H9 (cell line): Measurements from ENCODE around the gene ABHD15. TPM values are rescaled to one million over a fixed set of nuclear protein-coding genes. Genes with fewer than 3 reads are reported as not detected.

ENCODE experiments used
- DNase-seq: peaks from one replicate; pipeline ENCODE4 v3.0.0-alpha.2; 2017
- H2AFZ ChIP-seq: one replicate; pipeline ENCODE4 v1.6.1; 2013; ENCODE audit warnings: mild to moderate bottlenecking, low read length, control low read depth, moderate library complexity
- H2AK5ac ChIP-seq: 2 replicates; pipeline ENCODE4 v1.6.1; 2013; ENCODE audit warnings: low read length, control low read depth, mixed read lengths; ENCODE audit not compliant: insufficient read length
- H2BK120ac ChIP-seq: one replicate; pipeline ENCODE4 v1.6.1; 2013; ENCODE audit warnings: low read depth, mild to moderate bottlenecking, low read length, control low read depth, inconsistent platforms; ENCODE audit not compliant: poor library complexity, severe bottlenecking
- H2BK12ac ChIP-seq: 2 replicates; pipeline ENCODE4 v1.6.1; 2013; ENCODE audit warnings: low read length, control low read depth, mixed read lengths, low read depth; ENCODE audit not compliant: insufficient read length
- H2BK15ac ChIP-seq: 2 replicates; pipeline ENCODE4 v1.6.1; 2013; ENCODE audit warnings: low read depth, low read length, control low read depth
- H2BK20ac ChIP-seq: one replicate; pipeline ENCODE4 v1.6.1; 2013; ENCODE audit warnings: low read depth, mild to moderate bottlenecking, low read length, control low read depth, inconsistent platforms; ENCODE audit not compliant: poor library complexity, severe bottlenecking
- H2BK5ac ChIP-seq: 2 replicates; pipeline ENCODE4 v1.6.1; 2013; ENCODE audit warnings: low read length, control low read depth, mixed read lengths; ENCODE audit not compliant: insufficient read length
- H3K14ac ChIP-seq: 2 replicates; pipeline ENCODE4 v1.6.1; 2013; ENCODE audit warnings: low read length, control low read depth; ENCODE audit not compliant: insufficient read depth
- H3K18ac ChIP-seq: 2 replicates; pipeline ENCODE4 v1.6.1; 2013; ENCODE audit warnings: low read depth, mild to moderate bottlenecking, mixed read lengths, low read length, control low read depth; ENCODE audit not compliant: insufficient read length
- H3K23ac ChIP-seq: 2 replicates; pipeline ENCODE4 v1.6.1; 2013; ENCODE audit warnings: low read length, control low read depth, mixed read lengths, low read depth; ENCODE audit not compliant: insufficient read length
- H3K23me2 ChIP-seq: 2 replicates; pipeline ENCODE4 v1.6.1; 2013; ENCODE audit warnings: low read depth, mild to moderate bottlenecking, mixed read lengths, low read length, control low read depth; ENCODE audit not compliant: insufficient read length, poor library complexity, severe bottlenecking
- H3K27ac ChIP-seq: 2 replicates; pipeline ENCODE4 v1.5.1; 2013; ENCODE audit warnings: low read length, control low read depth, mixed read lengths, low read depth; ENCODE audit not compliant: insufficient read length
- H3K27me3 ChIP-seq: 2 replicates; pipeline ENCODE4 v1.6.1; 2013; ENCODE audit warnings: low read length, control low read depth, inconsistent platforms; ENCODE audit not compliant: insufficient read depth
- H3K4ac ChIP-seq: 2 replicates; pipeline ENCODE4 v1.6.1; 2013; ENCODE audit warnings: low read depth, mild to moderate bottlenecking, control low read depth, inconsistent platforms, low read length, moderate library complexity
- H3K4me1 ChIP-seq: 2 replicates; pipeline ENCODE4 v1.6.1; 2013; ENCODE audit warnings: low read length, control low read depth, inconsistent platforms; ENCODE audit not compliant: insufficient read depth
- H3K4me2 ChIP-seq: 2 replicates; pipeline ENCODE4 v1.6.1; 2013; ENCODE audit warnings: low read length, control low read depth, mixed read lengths; ENCODE audit not compliant: insufficient read length, insufficient read depth
- H3K56ac ChIP-seq: 2 replicates; pipeline ENCODE4 v1.6.1; 2013; ENCODE audit warnings: low read depth, mild to moderate bottlenecking, mixed read lengths, low read length, control low read depth; ENCODE audit not compliant: insufficient read length
- H3K79me1 ChIP-seq: 2 replicates; pipeline ENCODE4 v1.6.1; 2013; ENCODE audit warnings: low read depth, mild to moderate bottlenecking, moderate library complexity, low read length, control low read depth, inconsistent platforms; ENCODE audit not compliant: insufficient read depth, poor library complexity, severe bottlenecking
- H3K79me2 ChIP-seq: 2 replicates; pipeline ENCODE4 v1.6.1; 2013; ENCODE audit warnings: low read length, control low read depth, inconsistent platforms; ENCODE audit not compliant: insufficient read depth
- H3K9ac ChIP-seq: 2 replicates; pipeline ENCODE4 v1.6.1; 2013; ENCODE audit warnings: low read length, control low read depth, mixed read lengths; ENCODE audit not compliant: insufficient read length; ENCODE audit errors: extremely low read depth
- H3K9me3 ChIP-seq: one replicate; pipeline ENCODE4 v1.6.1; 2013; ENCODE audit warnings: low read depth, low read length, inconsistent platforms; ENCODE audit not compliant: control insufficient read depth
- H3T11ph ChIP-seq: one replicate; pipeline ENCODE4 v1.6.1; 2013; ENCODE audit warnings: mild to moderate bottlenecking, low read length, control low read depth, inconsistent platforms
- H4K20me1 ChIP-seq: one replicate; pipeline ENCODE4 v1.6.1; 2013; ENCODE audit not compliant: control insufficient read depth, insufficient read length, insufficient read depth
- H4K5ac ChIP-seq: 2 replicates; pipeline ENCODE4 v1.6.1; 2013; ENCODE audit warnings: low read depth, mild to moderate bottlenecking, mixed read lengths, low read length, control low read depth; ENCODE audit not compliant: insufficient read length
- H4K8ac ChIP-seq: replicated peaks from 2 replicates; pipeline ENCODE4 v1.6.1; 2013; ENCODE audit warnings: low read length, control low read depth, mixed read lengths, low read depth; ENCODE audit not compliant: insufficient read length
- H4K91ac ChIP-seq: 2 replicates; pipeline ENCODE4 v1.6.1; 2013; ENCODE audit warnings: low read depth, mild to moderate bottlenecking, moderate library complexity, mixed read lengths, low read length, control low read depth; ENCODE audit not compliant: insufficient read length
- H3K27ac Mint-ChIP-seq, 3 experiments: 2 replicates in 2 of 3; 3 replicates in 1 of 3; pipeline ENCODE4 v1.8.0; 2020 to 2021; ENCODE audit warnings: mixed read lengths in 3 of 3, mild to moderate bottlenecking in 1 of 3, moderate library complexity in 1 of 3
- H3K27me3 Mint-ChIP-seq: 2 replicates; pipeline ENCODE4 v1.8.0; 2021; ENCODE audit warnings: low read depth, mild to moderate bottlenecking, moderate library complexity, mixed read lengths
- H3K36me3 Mint-ChIP-seq, 3 experiments: 2 replicates in 2 of 3; 3 replicates in 1 of 3; pipeline ENCODE4 v1.8.0; 2020 to 2021; ENCODE audit warnings: low read depth in 3 of 3, mixed read lengths in 3 of 3; ENCODE audit not compliant: insufficient read depth in 1 of 3
- H3K4me1 Mint-ChIP-seq, 2 experiments: 2 replicates each; pipeline ENCODE4 v1.8.0; 2020; ENCODE audit warnings: mixed read lengths in 2 of 2
- H3K4me3 Mint-ChIP-seq, 2 experiments: 2 replicates in 1 of 2; 3 replicates in 1 of 2; pipeline ENCODE4 v1.8.0; 2020 to 2021; ENCODE audit warnings: mild to moderate bottlenecking in 2 of 2, mixed read lengths in 2 of 2, moderate library complexity in 1 of 2
- H3K9me3 Mint-ChIP-seq, 2 experiments: 2 replicates in 1 of 2; 3 replicates in 1 of 2; pipeline ENCODE4 v1.8.0; 2020; ENCODE audit warnings: mild to moderate bottlenecking in 2 of 2, mixed read lengths in 2 of 2, moderate library complexity in 1 of 2
- CTCF ChIP-seq: fragments of 200-600 bp; sonication (generic); conservative IDR thresholded peaks from 3 replicates; pipeline ENCODE4 v1.8.0; 2021; ENCODE audit warnings: antibody characterized with exemption, mild to moderate bottlenecking
- WGBS: extraction: QIAGEN DNeasy Blood & Tissue Kit; methylation state at CpG from one replicate; pipeline ENCODE4 v1.1.7; 2013; ENCODE audit warnings: missing lambda C conversion rate, low lambda C conversion rate, mixed read lengths; ENCODE audit not compliant: insufficient read length; ENCODE audit errors: extremely low coverage; 5-methylcytosine and 5-hydroxymethylcytosine counted together
- total RNA-seq: library from RNA; stranded (reverse); gene quantifications from 2 replicates; pipeline ENCODE4 v1.2.1, GENCODE V29; 2021

Gene ABHD15
- total RNA-seq, 1 experiment from 2014 or later: 2.5 TPM

GRCh38 chr17:29560316-29560715 lies 6.5 kb downstream of the ABHD15 start:
- Histone ChIP-seq H2BK15ac (no peak overlapping the region), H3K9me3 (no peaks in the 10 kb centered on the region), H3K56ac (no peak overlapping the region), H3K4me1 (no peaks in the 10 kb centered on the region), H3K79me2 (no peaks in the 10 kb centered on the region), H3K27me3 (peaks cover 2% of the 10 kb centered on the region; the same call in 1 of the 2 replicates), H3T11ph (no peak overlapping the region), H2BK12ac (no peak overlapping the region), H2BK20ac (no peak overlapping the region), H3K9ac (no peak overlapping the region), H3K18ac (no peak overlapping the region), H2BK120ac (no peak overlapping the region), H2AFZ (no peak overlapping the region), H3K23me2 (no peaks in the 10 kb centered on the region), H3K14ac (no peak overlapping the region), H4K8ac (no peak overlapping the region), H3K4me2 (no peak overlapping the region), H2BK5ac (no peak overlapping the region), H3K79me1 (no peaks in the 10 kb centered on the region), H4K91ac (no peak overlapping the region), H4K5ac (no peak overlapping the region), H3K23ac (no peak overlapping the region), H3K27ac (no peak overlapping the region), H2AK5ac (no peak overlapping the region), H3K4ac (no peak overlapping the region), H4K20me1 (no peaks in the 10 kb centered on the region)
- Mint-ChIP-seq H3K4me1 (no peaks in the 10 kb centered on the region), H3K4me3 (no peak overlapping the region), H3K36me3 (no peaks in the 10 kb centered on the region), H3K27ac (no peak overlapping the region), H3K27me3 (peaks cover 24% of the 10 kb centered on the region), H3K9me3 (no peaks in the 10 kb centered on the region)
- no peak for DNase-seq
- WGBS: no CpG with 5 or more reads among the region's 6 CpGs
- TF ChIP-seq CTCF: no peak
